HPDE6-E6E7 (cell line): ENCODE data around the gene FAM118B.
"Not testable (repeated sequence)": the region's sequence is repeated elsewhere in the genome, so short reads cannot be mapped to it uniquely, and the experiment has no call there.

ENCODE experiments used
- DNase-seq: peaks from one replicate; pipeline ENCODE4 v3.0.0; 2011; ENCODE audit warnings: missing footprints; ENCODE audit errors: extremely low spot score

The FAM118B gene

DNA sequence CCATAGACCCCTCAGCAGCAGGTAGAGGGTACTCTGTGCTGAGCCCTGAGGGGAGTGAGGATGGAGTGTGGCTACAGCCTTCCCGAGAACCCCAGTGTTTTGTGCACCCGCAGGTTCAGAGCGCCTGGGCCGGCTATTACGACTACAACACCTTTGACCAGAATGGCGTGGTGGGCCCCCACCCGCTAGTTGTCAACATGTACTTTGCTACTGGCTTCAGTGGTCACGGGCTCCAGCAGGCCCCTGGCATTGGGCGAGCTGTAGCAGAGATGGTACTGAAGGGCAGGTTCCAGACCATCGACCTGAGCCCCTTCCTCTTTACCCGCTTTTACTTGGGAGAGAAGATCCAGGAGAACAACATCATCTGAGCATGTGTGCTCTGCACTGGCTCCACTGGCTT lies 65.7 kb downstream of the FAM118B start:
- DNase-seq: no peak

DNA sequence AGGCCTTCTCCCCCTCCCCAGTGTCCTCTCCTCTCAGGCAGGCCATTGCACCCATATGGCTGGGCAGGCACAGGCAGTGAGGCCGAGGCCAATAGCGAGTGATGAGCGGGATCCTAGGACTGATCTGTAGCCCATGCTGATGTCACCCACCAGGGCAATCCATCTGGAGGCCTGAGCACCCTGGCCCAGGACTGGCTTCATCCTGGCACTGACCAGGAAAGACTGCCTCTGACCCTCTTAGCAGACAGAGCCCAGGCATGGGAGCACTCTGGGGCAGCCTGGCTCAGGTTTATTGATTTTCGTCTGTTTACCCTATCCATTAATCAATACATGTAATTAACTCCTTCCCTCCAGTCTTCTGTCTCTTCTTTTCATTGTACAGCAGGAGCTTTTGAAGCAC lies 66.2 kb downstream of the FAM118B start:
- DNase-seq: no peak

DNA sequence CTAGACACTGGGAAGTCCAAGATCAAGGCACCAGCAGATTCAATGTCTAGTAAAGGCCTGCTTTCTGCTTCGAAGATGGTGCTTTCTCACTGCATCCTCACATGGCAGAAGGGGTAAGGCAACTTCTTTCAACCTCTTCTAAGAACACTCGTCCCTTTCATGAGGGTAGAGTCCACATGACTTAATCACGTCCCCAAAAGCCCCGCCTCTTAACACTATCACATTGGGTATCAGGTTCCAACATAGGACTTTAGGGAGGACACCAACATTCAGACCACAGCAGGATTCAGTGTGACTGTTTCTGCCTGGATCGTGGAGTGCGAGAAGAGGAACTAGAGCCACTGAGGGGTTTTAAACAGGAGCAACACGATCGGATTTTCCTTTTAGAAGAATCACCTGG lies 67.6 kb downstream of the FAM118B start:
- no peak for DNase-seq

DNA sequence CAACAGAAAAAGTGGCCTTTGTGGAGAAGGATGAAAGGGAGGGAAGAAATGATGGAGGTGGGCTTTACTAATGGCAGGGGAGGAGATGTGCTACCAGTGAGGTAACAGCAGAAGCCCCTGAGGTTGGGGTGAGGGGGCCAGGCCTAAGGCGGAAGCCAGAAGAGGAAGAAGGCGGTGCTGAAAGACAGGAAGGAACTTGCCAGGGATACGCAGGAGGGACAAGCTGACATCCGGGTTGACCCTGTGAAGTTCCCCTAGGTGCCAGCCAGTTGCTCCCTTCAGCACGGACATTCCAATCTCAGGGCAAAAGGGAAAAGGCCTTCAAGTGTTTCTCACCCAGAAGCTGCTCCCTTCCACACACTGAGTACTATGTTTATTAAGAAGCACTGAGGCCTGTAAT lies 69.0 kb downstream of the FAM118B start:
- no peak for DNase-seq

DNA sequence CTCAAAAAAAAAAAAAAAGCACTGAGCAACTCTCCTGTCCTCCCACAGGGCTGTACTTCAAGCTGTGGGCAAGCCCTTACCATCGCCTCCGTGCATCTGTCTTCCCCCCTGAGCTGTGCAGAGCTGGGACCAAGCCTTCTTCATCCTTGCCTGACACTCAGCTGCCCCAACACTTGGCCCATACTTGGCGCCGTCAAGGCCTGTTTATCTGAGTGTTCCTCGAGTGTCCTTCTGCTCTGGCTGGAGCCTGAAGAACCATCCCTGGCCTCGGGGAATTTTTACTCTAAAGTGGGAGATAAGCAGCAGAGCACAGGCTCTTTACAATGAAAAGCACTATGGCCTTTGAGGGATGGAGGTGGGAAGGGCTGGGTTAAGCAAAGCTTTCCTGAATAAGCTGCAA lies 69.7 kb downstream of the FAM118B start:
- DNase-seq: no peak

DNA sequence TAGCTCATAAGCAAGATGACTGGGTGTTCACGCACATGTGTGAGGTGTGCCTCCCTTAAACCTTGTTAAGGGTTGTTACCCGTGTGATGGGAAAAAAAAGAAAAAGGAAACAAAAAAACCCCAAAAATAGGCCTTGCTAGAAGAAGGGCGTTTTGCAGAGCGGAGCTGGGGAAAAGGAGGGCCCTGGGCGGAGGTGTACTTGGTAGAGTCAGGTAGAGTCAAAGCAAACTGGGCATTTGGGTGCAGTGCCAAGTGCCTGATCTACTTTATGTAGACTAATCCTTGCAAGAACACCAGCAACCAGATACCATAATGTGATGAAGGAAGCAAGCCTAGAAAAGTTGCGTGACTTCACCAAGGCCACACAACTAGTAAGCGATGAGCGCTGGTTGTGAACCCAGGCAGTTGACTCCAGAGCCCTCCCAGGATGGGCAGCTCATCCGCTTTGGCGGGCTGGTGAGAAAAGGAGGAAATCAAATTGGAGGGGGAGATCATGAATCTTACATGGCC lies 70.1 kb downstream of the FAM118B start:
- no peak for DNase-seq

DNA sequence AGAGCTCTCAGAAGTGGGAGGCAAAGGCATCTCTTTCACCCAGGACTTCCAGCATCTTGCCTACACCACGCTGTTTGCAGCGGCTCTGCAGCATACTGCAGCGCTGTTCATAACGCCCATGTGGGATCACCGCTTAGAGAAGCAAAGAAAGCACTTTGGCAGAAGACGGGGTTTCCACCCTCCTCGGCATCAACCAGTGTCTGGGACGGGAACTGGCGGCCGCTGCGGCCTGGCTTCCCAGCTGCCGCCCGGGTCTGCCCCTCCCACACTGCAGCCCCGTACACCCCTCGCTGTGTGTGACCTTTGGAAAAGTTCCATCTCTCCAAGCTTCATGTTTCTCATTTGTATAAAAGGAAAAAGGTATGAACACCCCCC lies 70.8 kb downstream of the FAM118B start:
- no peak for DNase-seq

DNA sequence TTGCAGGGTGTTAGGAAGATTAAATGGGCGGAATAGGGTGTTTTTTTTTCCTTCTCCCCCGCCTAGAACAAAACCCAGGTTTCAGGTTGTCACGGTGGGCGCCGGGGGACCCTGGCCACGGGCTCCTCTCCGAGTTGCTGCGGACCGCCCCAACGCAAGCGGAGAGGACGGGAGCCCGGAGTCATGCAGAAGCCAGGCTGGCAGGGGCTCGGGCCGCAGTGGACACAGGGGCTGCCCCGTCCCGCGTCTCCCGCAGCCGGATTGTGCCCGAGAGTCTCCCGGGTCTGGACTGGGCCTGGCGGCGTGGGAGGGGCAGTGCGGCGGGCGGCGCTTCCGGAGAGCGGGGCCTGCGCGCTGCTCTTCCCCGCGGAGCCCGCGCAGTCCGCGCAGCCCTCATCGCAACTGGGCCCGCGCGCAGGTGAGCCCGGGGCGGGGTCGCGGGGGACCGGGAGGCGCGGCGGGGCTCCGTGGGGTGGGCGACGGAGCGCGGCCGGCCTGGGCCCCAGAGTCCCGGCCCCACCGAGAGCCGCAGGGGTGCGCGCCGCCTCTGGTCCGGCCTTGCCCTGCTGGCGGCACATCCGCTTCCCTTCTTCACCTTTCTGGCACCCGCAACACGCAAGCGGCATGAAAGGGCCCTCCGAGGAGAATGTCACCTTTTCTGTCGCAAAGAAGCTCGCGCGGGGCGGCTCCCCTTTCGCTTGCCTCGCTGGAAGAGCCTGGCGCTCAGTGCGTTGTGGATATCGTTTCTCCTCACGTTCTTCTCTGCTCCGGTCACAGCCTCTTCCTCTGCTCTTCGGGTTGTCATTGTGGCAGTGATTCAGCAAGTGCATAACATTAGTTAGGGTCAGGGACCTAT lies 71.4 kb downstream of the FAM118B start, which contains the start of gene TIRAP:
Gene TIRAP, plus strand, starts transcription at position 358 of the 856 bp plus-strand sequence. CDS start 7,802 bp downstream, outside the sequence.
- no peak for DNase-seq

DNA sequence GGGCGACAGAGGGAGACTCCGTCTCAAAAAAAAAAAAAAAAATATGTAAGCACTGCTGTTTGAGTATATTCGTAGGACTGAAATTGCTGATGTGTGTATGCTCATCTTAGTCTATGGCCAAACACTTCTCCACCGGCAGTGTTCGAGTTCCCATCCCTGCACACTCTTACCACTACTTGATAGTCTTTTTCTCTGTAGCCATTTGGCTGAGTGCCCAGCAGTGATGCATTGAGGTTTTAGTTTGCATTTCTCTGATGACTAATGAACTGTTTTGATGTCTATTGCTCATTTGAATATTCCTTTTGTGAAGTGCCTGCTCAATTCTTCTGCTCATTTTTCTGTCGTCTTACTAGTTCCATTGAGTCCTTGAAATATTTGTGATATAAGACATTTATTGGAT lies 73.2 kb downstream of the FAM118B start:
- DNase-seq: peak; percentile 63

DNA sequence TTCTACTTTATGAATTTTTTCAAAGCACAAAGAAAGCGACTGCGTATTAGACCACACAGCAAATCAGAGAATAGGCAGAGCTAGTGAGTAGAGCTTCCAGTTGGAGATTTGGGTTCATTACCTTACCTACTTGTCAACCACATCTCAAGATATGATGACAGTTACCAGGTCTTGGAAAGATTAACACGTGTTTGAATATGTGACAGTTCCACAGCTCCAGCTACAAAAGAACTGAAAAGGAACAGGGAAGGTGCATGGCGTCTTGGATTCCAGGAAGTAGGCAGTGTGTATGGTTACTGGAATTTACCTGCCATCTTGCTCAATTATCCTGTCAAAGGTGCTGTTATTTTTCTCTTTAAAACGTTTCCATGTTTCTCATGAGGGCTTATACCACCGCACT lies 76.7 kb downstream of the FAM118B start:
- no peak for DNase-seq

DNA sequence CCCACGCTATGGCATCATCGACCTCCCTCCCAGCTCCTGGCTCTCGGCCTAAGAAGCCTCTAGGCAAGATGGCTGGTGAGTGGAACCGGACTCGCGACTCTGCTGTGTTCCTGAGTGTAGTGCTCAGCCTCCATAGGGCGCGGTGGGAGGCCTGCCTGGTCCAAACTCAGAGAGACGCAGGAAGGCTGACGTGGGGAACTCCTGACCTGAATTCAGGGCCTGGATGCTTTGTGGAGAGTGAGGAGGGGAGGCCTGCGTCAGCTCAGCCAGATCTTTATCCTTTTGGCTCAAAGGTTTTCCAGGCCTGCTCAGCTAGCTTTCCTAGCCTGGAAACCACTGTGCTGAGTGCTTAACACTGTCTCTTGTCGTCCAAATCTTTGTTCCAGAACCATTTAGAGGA lies 79.3 kb downstream of the FAM118B start:
- DNase-seq: no peak

DNA sequence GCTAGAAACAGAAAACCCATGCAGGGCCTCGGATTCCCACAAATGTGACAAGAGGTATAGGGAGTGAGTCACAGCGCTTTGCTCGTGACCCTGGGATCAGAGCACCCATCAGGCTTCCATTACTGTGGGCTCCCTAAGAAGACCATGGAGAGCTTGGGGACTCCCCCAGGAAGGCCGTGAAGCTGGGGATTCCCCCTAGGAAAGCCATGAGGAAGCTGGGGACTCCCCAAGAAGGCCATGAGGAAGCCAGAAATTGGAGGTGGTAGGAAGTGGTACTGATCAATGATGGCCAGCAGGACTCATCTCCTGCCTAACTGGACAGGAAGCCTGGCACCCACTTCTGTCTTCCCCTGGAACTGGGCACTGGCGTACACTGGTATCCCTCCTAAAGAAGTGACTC lies 82.1 kb downstream of the FAM118B start:
- DNase-seq: no peak

DNA sequence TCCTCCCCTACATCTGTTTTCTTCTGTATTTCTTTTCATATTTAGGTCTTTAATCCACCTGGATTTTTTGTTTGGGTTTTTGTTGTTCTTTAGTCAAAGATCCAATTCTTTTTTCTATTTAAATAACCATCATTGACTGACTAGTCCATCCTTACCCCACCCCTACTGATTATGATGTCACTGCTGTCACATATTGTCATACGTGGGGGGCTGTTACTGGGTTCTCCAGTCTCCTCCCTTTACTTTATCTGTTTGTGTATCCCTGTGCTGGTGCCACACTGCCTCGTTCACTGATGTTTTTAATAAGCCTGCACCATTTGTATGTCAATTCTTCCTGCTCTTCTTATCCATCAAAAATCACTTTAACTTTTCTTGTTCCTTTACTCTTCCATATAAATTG lies 85.4 kb downstream of the FAM118B start:
- no peak for DNase-seq

DNA sequence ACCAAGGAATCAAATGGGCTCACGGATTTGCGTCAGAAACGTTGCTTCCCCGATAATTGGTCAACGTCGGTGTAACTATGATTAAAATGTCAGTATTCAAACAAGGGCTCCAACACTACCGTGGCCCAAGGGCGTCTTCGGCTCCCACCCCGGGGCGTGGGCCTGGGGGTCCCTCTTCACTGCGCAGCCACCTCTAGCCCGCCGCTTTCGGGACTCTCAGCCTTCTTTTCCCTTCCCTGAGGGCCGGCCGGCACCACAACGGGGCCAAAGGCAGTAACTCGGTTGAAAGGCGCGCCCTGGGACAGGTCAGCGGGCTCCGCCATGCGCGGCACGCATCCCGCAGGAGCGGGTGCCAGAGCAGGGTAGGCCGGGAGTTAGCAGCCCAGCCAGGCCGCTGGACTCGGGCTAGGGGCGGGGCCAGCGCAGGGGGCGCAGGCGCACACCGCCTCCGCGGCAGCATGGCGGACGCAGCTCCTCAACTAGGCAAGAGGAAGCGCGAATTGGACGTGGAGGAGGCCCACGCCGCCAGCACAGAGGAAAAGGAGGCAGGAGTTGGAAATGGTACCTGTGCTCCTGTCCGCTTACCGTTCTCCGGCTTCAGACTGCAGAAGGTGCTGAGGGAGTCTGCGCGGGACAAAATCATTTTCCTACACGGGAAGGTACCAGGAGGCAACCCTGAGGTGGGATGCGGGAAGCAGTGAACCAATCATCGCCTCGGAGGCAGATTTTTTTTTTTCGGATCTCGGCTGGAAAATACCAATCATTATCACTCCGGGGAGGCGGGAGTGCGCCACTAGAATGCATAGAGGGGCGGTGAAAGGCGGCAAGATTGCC lies 92.3 kb downstream of the FAM118B start, which contains the start of gene DCPS:
Gene DCPS, plus strand, starts transcription at position 438 of the 834 bp plus-strand sequence. Its CDS starts 21 bp downstream, at position 459.
- peak; percentile 97 for DNase-seq

DNA sequence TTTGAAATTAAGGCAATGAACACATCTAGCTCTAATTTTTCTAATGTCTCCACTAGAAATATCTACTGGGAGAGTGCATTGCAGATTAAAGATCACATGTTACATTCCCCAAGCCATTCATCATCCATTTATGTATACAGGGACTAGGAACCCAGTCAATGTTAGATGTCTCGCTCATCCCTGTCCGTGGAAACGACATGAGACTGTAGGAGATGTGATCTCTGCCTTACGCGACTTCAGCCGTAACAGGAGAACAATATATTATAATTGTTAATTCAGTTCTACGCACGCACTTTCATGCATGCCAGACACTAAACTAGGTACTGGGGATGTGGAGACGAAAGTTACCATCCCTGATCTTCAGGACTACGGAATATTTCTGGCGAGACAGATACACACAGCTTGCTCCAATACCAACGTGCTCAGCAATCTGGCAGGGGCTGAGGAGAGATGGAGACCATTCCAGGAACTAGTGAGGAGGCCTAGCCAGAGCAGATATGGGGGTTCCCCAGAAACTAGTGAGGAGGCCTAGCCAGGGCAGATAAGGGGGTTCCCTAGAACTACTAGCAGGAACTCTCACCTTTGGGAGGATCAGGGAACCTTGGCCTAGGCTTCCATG lies 93.0 kb downstream of the FAM118B start:
- DNase-seq: no peak

DNA sequence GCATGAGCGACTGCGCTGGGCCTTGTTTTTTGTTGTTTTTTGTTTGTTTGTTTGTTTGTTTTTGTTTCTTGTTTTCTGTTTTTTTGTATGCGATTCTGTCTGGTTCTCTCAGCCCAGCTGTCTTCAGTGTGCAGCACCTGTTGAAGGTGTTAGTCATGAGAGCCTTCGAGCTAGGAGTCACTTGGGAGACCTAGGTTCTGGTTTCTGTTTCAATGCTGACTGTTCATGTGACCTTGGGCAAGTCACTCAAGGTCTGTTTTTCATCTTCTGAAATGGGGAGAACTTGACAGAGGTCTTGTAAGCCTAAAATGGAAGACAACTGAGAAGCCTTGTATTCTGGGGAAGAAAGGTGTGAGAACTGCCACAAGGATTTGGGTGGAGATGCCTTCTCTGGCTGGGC lies 94.1 kb downstream of the FAM118B start:
- DNase-seq: no peak

DNA sequence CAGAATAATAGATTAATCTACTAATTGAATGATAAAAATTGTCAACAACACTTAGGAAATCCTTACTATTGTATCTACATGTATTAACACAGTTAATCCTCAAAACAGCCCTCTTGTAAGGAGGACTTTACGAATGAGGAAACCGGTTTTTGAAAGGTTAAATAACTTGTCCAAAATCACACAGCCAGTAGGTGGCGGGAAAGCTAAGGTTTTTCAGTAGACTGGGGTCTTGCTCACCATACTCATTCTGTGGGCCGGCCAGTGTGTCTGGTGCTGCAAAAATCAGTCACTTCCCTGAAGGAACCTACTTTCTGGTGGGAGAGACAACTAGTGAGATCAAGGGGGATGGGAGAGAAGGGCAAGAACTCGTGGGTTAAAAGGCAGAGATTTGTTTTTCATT lies 96.1 kb downstream of the FAM118B start:
- DNase-seq: no peak

DNA sequence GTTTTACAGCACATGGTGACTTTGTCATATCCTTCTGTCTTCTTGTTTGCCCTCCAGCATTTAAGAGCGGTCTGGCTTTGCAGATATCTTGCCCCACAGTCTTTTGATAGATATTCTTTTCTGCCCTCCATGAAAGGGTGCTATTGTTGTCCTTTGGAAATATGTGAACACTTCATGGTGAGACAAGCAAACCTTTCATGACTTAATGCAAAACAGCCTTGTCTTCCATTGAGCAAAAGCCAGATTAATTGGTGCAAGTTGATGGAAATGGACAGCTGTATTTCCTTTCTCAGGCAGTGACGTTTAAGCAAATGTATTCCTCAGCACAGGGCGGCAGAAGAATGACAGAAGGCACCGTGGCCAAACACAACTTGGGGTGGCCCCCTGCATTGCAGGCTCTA lies 96.7 kb downstream of the FAM118B start:
- no peak for DNase-seq

DNA sequence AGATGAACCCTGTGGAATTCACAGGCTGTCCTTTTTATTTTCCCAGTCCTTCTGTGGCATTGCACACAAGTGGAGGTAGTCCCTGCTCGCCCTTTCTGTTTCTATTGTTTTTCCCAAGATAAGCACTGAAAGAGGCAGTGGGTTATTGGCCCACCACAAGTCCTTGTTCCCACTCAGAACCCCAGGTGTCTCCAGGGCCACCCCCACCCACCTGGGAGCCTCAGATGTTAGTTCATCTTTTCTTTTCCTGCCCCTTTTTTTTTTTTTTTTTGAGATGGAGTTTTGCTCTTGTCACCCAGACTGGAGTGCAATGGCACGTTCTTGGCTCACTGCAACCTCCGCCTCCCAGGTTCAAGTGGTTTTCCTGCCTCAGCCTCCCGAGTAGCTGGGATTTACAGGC lies 97.2 kb downstream of the FAM118B start:
- DNase-seq: not testable (repeated sequence)

DNA sequence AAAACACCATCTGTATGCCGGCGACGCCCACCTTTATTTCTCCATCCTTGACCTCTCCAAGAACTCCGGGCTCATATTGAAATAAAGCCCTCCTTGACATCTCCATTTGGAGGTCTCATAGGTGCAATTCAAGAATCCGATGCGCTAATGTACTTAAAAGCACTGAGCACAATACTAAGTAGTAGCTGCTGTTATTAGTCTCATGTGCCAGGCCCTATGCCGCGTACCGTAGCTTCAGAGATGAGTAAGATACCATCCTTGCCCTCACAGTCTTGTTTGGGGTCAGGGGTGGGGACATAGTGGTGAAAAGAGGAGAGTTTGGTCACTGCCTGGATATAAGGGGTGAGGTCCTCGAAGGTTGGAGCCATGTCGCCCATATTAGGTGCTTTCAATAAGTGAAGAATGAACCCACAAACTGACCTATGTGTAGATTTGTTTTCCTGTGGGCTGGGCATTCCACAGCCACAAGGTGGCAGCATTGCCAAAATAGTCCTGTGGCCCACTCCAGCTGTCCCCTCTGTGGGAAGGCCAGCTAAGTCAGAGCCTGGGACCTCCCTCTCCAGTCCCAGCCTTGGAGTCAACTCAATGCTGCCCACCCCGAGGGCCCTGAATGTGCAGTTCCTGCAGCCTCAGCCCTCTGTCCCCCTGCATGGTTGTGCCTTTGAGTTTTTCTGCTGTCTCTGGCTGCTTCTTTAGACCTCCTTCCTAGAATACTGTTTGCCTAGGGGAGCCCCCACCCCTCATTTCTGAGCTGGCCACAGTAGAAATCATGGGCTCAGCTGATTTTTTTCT lies 98.8 kb downstream of the FAM118B start:
- peak; percentile 59 for DNase-seq

DNA sequence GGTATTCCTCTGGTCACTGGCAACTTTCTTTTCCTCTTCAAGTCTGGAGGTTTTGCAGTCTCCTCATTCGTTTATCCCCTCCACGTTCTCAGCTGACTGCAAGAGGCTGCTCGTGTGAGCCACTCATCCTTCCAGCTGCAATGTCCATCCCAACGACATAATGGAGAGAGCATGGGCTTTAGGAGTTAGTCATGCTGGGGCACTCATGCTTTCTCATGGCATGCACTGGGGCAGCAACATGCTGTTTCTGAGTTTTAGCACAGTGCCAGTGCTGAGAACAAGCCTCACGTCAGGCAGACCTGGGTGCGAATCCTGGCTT lies 99.4 kb downstream of the FAM118B start:
- DNase-seq: no peak
